ENCODE measurements around the gene OR6N1. TPM values are rescaled to one million over a fixed set of nuclear protein-coding genes. Genes with fewer than 3 reads are reported as not detected.

OR6N1 gene
- total and polyA plus RNA-seq, 9 of the 15 experiments (the other 6 are each of a cell fraction or from before 2014, with no cell fraction given) = 0.01 to 0.07 TPM; not detected in 7

- TF ChIP-seq, protein P1, sequence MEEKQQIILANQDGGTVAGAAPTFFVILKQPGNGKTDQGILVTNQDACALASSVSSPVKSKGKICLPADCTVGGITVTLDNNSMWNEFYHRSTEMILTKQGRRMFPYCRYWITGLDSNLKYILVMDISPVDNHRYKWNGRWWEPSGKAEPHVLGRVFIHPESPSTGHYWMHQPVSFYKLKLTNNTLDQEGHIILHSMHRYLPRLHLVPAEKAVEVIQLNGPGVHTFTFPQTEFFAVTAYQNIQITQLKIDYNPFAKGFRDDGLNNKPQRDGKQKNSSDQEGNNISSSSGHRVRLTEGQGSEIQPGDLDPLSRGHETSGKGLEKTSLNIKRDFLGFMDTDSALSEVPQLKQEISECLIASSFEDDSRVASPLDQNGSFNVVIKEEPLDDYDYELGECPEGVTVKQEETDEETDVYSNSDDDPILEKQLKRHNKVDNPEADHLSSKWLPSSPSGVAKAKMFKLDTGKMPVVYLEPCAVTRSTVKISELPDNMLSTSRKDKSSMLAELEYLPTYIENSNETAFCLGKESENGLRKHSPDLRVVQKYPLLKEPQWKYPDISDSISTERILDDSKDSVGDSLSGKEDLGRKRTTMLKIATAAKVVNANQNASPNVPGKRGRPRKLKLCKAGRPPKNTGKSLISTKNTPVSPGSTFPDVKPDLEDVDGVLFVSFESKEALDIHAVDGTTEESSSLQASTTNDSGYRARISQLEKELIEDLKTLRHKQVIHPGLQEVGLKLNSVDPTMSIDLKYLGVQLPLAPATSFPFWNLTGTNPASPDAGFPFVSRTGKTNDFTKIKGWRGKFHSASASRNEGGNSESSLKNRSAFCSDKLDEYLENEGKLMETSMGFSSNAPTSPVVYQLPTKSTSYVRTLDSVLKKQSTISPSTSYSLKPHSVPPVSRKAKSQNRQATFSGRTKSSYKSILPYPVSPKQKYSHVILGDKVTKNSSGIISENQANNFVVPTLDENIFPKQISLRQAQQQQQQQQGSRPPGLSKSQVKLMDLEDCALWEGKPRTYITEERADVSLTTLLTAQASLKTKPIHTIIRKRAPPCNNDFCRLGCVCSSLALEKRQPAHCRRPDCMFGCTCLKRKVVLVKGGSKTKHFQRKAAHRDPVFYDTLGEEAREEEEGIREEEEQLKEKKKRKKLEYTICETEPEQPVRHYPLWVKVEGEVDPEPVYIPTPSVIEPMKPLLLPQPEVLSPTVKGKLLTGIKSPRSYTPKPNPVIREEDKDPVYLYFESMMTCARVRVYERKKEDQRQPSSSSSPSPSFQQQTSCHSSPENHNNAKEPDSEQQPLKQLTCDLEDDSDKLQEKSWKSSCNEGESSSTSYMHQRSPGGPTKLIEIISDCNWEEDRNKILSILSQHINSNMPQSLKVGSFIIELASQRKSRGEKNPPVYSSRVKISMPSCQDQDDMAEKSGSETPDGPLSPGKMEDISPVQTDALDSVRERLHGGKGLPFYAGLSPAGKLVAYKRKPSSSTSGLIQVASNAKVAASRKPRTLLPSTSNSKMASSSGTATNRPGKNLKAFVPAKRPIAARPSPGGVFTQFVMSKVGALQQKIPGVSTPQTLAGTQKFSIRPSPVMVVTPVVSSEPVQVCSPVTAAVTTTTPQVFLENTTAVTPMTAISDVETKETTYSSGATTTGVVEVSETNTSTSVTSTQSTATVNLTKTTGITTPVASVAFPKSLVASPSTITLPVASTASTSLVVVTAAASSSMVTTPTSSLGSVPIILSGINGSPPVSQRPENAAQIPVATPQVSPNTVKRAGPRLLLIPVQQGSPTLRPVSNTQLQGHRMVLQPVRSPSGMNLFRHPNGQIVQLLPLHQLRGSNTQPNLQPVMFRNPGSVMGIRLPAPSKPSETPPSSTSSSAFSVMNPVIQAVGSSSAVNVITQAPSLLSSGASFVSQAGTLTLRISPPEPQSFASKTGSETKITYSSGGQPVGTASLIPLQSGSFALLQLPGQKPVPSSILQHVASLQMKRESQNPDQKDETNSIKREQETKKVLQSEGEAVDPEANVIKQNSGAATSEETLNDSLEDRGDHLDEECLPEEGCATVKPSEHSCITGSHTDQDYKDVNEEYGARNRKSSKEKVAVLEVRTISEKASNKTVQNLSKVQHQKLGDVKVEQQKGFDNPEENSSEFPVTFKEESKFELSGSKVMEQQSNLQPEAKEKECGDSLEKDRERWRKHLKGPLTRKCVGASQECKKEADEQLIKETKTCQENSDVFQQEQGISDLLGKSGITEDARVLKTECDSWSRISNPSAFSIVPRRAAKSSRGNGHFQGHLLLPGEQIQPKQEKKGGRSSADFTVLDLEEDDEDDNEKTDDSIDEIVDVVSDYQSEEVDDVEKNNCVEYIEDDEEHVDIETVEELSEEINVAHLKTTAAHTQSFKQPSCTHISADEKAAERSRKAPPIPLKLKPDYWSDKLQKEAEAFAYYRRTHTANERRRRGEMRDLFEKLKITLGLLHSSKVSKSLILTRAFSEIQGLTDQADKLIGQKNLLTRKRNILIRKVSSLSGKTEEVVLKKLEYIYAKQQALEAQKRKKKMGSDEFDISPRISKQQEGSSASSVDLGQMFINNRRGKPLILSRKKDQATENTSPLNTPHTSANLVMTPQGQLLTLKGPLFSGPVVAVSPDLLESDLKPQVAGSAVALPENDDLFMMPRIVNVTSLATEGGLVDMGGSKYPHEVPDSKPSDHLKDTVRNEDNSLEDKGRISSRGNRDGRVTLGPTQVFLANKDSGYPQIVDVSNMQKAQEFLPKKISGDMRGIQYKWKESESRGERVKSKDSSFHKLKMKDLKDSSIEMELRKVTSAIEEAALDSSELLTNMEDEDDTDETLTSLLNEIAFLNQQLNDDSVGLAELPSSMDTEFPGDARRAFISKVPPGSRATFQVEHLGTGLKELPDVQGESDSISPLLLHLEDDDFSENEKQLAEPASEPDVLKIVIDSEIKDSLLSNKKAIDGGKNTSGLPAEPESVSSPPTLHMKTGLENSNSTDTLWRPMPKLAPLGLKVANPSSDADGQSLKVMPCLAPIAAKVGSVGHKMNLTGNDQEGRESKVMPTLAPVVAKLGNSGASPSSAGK (IDR thresholded peaks at IDR 0.05) = no peak
- TF ChIP-seq RBM25 (IDR thresholded peaks at IDR 0.05; ENCODE audit: low read depth, low read length, severe bottlenecking) = no peak
- TF ChIP-seq SRSF7 (optimal IDR thresholded peaks at IDR 0.05; ENCODE audit: low read depth, low read length) = no peak
- TF ChIP-seq PURB (CRISPR knock-in tag; IDR thresholded peaks at IDR 0.05; ENCODE audit: low read depth) = no peak
- TF ChIP-seq, protein P2, sequence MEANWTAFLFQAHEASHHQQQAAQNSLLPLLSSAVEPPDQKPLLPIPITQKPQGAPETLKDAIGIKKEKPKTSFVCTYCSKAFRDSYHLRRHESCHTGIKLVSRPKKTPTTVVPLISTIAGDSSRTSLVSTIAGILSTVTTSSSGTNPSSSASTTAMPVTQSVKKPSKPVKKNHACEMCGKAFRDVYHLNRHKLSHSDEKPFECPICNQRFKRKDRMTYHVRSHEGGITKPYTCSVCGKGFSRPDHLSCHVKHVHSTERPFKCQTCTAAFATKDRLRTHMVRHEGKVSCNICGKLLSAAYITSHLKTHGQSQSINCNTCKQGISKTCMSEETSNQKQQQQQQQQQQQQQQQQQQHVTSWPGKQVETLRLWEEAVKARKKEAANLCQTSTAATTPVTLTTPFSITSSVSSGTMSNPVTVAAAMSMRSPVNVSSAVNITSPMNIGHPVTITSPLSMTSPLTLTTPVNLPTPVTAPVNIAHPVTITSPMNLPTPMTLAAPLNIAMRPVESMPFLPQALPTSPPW (CRISPR knock-in tag; IDR thresholded peaks at IDR 0.05) = peak; percentile 37; the same call in 1 of the 2 replicates
- TF ChIP-seq MEF2A (IDR thresholded peaks at IDR 0.05; ENCODE audit: control insufficient read depth, low read depth, low read length) = peak; percentile 47; the same call in 1 of the 2 replicates
- TF ChIP-seq, protein P3, sequence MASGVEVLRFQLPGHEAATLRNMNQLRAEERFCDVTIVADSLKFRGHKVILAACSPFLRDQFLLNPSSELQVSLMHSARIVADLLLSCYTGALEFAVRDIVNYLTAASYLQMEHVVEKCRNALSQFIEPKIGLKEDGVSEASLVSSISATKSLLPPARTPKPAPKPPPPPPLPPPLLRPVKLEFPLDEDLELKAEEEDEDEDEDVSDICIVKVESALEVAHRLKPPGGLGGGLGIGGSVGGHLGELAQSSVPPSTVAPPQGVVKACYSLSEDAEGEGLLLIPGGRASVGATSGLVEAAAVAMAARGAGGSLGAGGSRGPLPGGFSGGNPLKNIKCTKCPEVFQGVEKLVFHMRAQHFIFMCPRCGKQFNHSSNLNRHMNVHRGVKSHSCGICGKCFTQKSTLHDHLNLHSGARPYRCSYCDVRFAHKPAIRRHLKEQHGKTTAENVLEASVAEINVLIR (CRISPR knock-in tag; IDR thresholded peaks at IDR 0.05) = peak; percentile 32; the same call in 1 of the 2 replicates
- TF ChIP-seq USF1 (CRISPR knock-in tag; IDR thresholded peaks at IDR 0.05) = no peak
- TF ChIP-seq RUNX1 (IDR thresholded peaks at IDR 0.05; ENCODE audit: low read depth) = no peak
Observed at GRCh38 chr1:158819461-158820443, 47.8 kb upstream of the OR6N1 start (continued).

Measured in K562 (cell line).